T-helper 2 cell treated with Interferon-gamma antibody and Interleukin-4, amounts not matched to agents 5 μg/mL and 100 μg/mL, for 36 hours (primary cell): ENCODE measurements around the gene LHX4.

Experiments
- DNase-seq: peaks from one replicate; pipeline ENCODE4 v3.0.0; 2021; ENCODE audit warnings: low spot score
- H3K27ac Mint-ChIP-seq: one replicate; pipeline ENCODE4 v1.8.0; 2021; ENCODE audit warnings: mild to moderate bottlenecking, mixed read lengths
- H3K27me3 Mint-ChIP-seq: one replicate; pipeline ENCODE4 v1.8.0; 2021; ENCODE audit warnings: low read depth, mixed read lengths
- H3K36me3 Mint-ChIP-seq: one replicate; pipeline ENCODE4 v1.8.0; 2021; ENCODE audit warnings: low read depth, mixed read lengths
- H3K4me1 Mint-ChIP-seq: one replicate; pipeline ENCODE4 v1.8.0; 2021; ENCODE audit warnings: low read depth, mixed read lengths
- H3K4me3 Mint-ChIP-seq: one replicate; pipeline ENCODE4 v1.8.0; 2022; ENCODE audit warnings: mild to moderate bottlenecking, moderate library complexity, mixed read lengths
- H3K9me3 Mint-ChIP-seq: one replicate; pipeline ENCODE4 v1.8.0; 2021; ENCODE audit warnings: mixed read lengths

LHX4 gene

GRCh38 chr1:180206581-180206980, 23.5 kb upstream of the LHX4 start:
- no peaks in the 10 kb centered on the region for H3K36me3 Mint-ChIP-seq
- H3K4me3 Mint-ChIP-seq, result no peak overlapping the region
- no peak for DNase-seq
- peaks cover 11% of the 10 kb centered on the region for H3K27me3 Mint-ChIP-seq
- no peak overlapping the region for H3K27ac Mint-ChIP-seq
- no peaks in the 10 kb centered on the region for H3K4me1 Mint-ChIP-seq
- H3K9me3 Mint-ChIP-seq, result no peaks in the 10 kb centered on the region

DNA sequence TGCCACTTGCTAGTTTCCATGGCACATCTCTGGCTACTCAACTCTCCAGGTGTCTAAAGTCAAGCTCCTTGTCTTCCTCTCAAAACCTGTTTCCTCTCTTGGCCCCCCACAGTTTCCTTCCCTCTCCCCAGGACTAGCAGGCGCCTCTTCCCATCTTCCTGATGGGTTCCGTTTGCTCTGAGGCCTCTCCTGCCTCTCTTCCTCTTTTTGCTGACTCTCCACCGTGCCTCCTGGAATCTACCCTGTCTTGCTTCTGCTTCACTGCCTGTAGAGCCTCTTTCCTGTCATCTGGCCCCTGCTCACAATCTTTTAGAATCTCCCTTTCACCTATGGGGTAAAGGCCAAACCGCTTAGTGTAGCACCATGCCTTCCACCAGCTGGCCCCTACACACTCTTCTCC, 21.8 kb upstream of the LHX4 start:
- DNase-seq, result no peak
- H3K4me3 Mint-ChIP-seq, result no peak overlapping the region
- H3K4me1 Mint-ChIP-seq, result peaks cover under 1% of the 10 kb centered on the region
- H3K27ac Mint-ChIP-seq, result no peak overlapping the region
- peaks cover 15% of the 10 kb centered on the region for H3K27me3 Mint-ChIP-seq
- H3K9me3 Mint-ChIP-seq, result no peaks in the 10 kb centered on the region
- no peaks in the 10 kb centered on the region for H3K36me3 Mint-ChIP-seq

GRCh38 chr1:180210008-180210620, 19.9 kb upstream of the LHX4 start:
- Mint-ChIP-seq H3K27ac (no peak overlapping the region), H3K27me3 (peaks cover 18% of the 10 kb centered on the region), H3K36me3 (no peaks in the 10 kb centered on the region), H3K4me1 (peaks cover 9% of the 10 kb centered on the region), H3K9me3 (no peaks in the 10 kb centered on the region), H3K4me3 (no peak overlapping the region)
- no peak for DNase-seq

DNA sequence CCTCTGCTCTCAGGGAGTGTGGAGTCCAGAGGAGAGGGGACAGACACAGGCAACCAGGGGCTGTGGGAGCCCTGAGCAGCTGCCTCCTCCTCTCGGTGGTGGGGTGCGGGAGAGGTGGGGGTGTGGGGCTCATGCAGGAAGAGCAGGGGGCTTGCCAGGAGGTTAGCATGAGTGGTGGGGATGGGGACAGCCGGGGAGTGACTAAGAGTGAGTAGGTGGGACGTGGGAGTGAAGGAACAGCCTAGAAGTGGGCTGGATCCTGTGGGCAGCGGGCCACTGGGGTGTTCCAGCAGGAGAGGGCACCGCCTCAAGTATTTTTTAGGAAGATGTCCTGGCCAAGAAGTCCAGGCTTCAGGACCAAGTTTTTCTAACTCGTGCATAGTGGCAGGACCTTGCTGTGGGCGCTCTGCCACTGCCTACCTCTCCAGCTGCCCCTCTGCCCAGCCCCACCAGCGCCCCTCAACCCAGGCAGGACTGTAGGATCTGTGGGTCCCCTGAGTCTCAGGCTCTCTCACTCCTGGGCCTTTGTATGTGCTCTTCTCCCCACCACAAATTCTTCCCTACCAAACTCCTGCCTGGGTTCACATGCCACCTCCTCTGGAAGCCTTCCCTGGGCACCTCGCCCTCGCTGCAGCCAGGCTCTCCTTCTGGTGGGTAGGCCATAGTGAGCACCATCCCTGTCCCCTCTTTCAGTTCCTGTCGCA, 18.8 kb upstream of the LHX4 start:
- H3K36me3 Mint-ChIP-seq, result no peaks in the 10 kb centered on the region
- H3K27ac Mint-ChIP-seq, result no peak overlapping the region
- peaks cover 18% of the 10 kb centered on the region for H3K27me3 Mint-ChIP-seq
- no peak for DNase-seq
- H3K4me3 Mint-ChIP-seq, result no peak overlapping the region
- no peaks in the 10 kb centered on the region for H3K9me3 Mint-ChIP-seq
- H3K4me1 Mint-ChIP-seq, result peaks cover 9% of the 10 kb centered on the region

DNA sequence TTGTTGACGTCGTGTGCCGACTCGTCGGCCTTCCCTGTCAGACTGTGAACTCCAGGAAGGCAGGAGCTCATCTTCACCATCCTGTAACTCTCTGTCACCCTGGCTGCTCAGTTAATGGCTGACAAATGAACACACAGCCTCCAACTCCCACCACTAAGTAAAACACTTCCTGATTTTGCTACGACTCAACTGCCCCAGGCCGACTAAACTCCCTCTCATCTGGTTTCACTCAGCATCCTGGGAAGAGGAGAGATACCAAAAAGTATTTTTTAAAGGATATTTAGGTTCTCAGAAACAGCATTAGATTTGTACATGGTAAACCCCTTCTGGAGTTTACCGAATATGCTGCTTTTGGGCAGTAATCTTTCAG, 18.2 kb upstream of the LHX4 start:
- Mint-ChIP-seq H3K9me3 (no peaks in the 10 kb centered on the region), H3K36me3 (no peaks in the 10 kb centered on the region), H3K4me3 (no peak overlapping the region), H3K4me1 (peaks cover 9% of the 10 kb centered on the region), H3K27me3 (peaks cover 18% of the 10 kb centered on the region), H3K27ac (no peak overlapping the region)
- no peak for DNase-seq

- Mint-ChIP-seq H3K27ac (no peak overlapping the region), H3K36me3 (no peaks in the 10 kb centered on the region), H3K9me3 (no peaks in the 10 kb centered on the region), H3K27me3 (peaks cover 12% of the 10 kb centered on the region), H3K4me1 (peaks cover 9% of the 10 kb centered on the region), H3K4me3 (peak overlapping the region; percentile 31)
- peak; percentile 37 for DNase-seq
These were observed 16.5 kb upstream of the LHX4 start for GRCh38 chr1:180213401-180214170.

GRCh38 chr1:180215856-180216625, 14.0 kb upstream of the LHX4 start:
- Mint-ChIP-seq H3K36me3 (no peaks in the 10 kb centered on the region), H3K9me3 (no peaks in the 10 kb centered on the region), H3K27me3 (peaks cover 10% of the 10 kb centered on the region), H3K27ac (no peak overlapping the region), H3K4me3 (no peak overlapping the region), H3K4me1 (peaks cover 9% of the 10 kb centered on the region)
- no peak for DNase-seq

GRCh38 chr1:180217006-180217405, 13.1 kb upstream of the LHX4 start:
- no peaks in the 10 kb centered on the region for H3K36me3 Mint-ChIP-seq

GRCh38 chr1:180218806-180219765, 11.0 kb upstream of the LHX4 start:
- peaks cover under 1% of the 10 kb centered on the region for H3K4me1 Mint-ChIP-seq
- H3K27me3 Mint-ChIP-seq, result peaks cover 24% of the 10 kb centered on the region
- H3K4me3 Mint-ChIP-seq, result no peak overlapping the region
- H3K27ac Mint-ChIP-seq, result no peak overlapping the region
- H3K9me3 Mint-ChIP-seq, result no peaks in the 10 kb centered on the region
- H3K36me3 Mint-ChIP-seq, result no peaks in the 10 kb centered on the region
- DNase-seq, result no peak

More at GRCh38 chr1:180217006-180217405, 13.1 kb upstream of the LHX4 start:
- H3K9me3 Mint-ChIP-seq, result no peaks in the 10 kb centered on the region
- H3K4me3 Mint-ChIP-seq, result no peak overlapping the region
- H3K27me3 Mint-ChIP-seq, result peaks cover 9% of the 10 kb centered on the region
- no peak overlapping the region for H3K27ac Mint-ChIP-seq
- H3K4me1 Mint-ChIP-seq, result peaks cover 9% of the 10 kb centered on the region
- no peak for DNase-seq

GRCh38 chr1:180219776-180220175, 10.3 kb upstream of the LHX4 start:
- Mint-ChIP-seq H3K4me1 (no peaks in the 10 kb centered on the region), H3K9me3 (no peaks in the 10 kb centered on the region), H3K4me3 (no peak overlapping the region), H3K27ac (no peak overlapping the region), H3K36me3 (no peaks in the 10 kb centered on the region), H3K27me3 (peaks cover 30% of the 10 kb centered on the region)
- DNase-seq, result no peak

DNA sequence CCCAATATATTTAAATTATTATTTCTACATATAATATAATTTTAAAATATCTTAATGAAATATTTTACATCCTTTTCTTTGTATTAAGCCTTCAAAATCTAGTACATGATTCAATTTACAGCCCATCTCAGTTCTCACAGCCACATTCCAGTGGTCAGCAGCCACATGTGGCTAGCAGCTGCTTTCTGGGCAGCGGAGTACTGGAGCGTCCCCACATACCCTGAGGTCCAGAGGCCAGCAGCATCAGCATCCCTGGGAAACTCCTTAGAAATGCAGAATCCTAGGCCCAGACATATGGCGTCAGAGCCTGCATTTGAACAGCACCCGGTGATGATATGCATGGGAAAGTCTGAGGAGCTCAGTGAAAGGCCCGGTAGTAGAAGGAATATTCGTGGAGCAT, 8.6 kb upstream of the LHX4 start:
- no peak overlapping the region for H3K27ac Mint-ChIP-seq
- DNase-seq, result no peak
- H3K4me3 Mint-ChIP-seq, result no peak overlapping the region
- peaks cover 45% of the 10 kb centered on the region for H3K27me3 Mint-ChIP-seq
- H3K36me3 Mint-ChIP-seq, result no peaks in the 10 kb centered on the region
- no peaks in the 10 kb centered on the region for H3K9me3 Mint-ChIP-seq
- H3K4me1 Mint-ChIP-seq, result no peaks in the 10 kb centered on the region

- H3K4me3 Mint-ChIP-seq, result no peak overlapping the region
- peaks cover 5% of the 10 kb centered on the region for H3K4me1 Mint-ChIP-seq
- peaks cover 2% of the 10 kb centered on the region for H3K36me3 Mint-ChIP-seq
- no peak for DNase-seq
- peaks cover 71% of the 10 kb centered on the region for H3K27me3 Mint-ChIP-seq
- no peak overlapping the region for H3K27ac Mint-ChIP-seq
- no peaks in the 10 kb centered on the region for H3K9me3 Mint-ChIP-seq
These were observed 5.2 kb upstream of the LHX4 start for GRCh38 chr1:180224902-180225301.

DNA sequence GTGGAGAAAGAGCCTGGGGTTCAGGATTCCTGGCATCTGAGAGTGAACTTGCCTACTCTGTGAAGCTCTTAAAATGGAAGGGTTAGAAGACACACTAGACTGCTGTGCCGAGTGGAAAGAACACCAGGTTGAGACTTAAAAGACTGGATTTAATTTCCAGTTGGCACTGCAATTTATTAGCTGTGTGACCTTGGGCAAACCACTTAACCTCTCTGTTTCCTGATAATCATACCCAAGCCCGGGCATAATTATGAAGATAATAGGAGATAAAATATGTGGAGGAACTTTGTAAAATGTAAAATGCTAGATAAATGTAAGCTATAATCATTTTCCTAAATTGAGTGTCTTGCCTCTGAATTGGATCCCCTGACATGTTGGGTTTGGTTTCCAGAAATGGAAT, 4.7 kb upstream of the LHX4 start:
- no peak for DNase-seq
- no peak overlapping the region for H3K27ac Mint-ChIP-seq
- H3K27me3 Mint-ChIP-seq, result peaks cover 72% of the 10 kb centered on the region
- H3K4me3 Mint-ChIP-seq, result no peak overlapping the region
- peaks cover 5% of the 10 kb centered on the region for H3K4me1 Mint-ChIP-seq
- H3K36me3 Mint-ChIP-seq, result peaks cover 2% of the 10 kb centered on the region
- no peaks in the 10 kb centered on the region for H3K9me3 Mint-ChIP-seq
